HCT116 (cell line): ENCODE data around the gene ZBTB49. TPM values are rescaled to one million over a fixed set of nuclear protein-coding genes. Genes with fewer than 3 reads are reported as not detected.

Experiments used
- ATAC-seq: fragments of 200-7000 bp; cut with Tn5 transposase; 2 replicates; pipeline ENCODE4 v1.9.1; 2020; ENCODE audit warnings: mild to moderate bottlenecking, moderate library complexity
- BruUV-seq: library from RNA; stranded (reverse); fragments of 400-500 nt; replicated peaks from 2 replicates; lab custom pipeline; 2021; lab: Mats Ljungman, UMichigan
- CTCF ChIA-PET: fragments of 300-600 bp; sonication (Branson Sonifier 250); formaldehyde crosslinking; loops from one replicate; lab custom pipeline; 2021; ENCODE audit warnings: antibody characterized with exemption; lab: Charles Lee
- POLR2A ChIA-PET: fragments of 300-600, 350-600 bp; sonication (Branson Sonifier 250); formaldehyde crosslinking; loops from one replicate; lab custom pipeline; 2021; ENCODE audit warnings: antibody characterized with exemption; lab: Charles Lee
- RAD21 ChIA-PET, 2 experiments: fragments of 300-600 bp; sonication (Branson Sonifier 250); formaldehyde crosslinking; loops; one replicate each; lab custom pipeline; 2023; ENCODE audit warnings: low total read pairs in 2 of 2; ENCODE audit not compliant: uncharacterized antibody in 2 of 2, unreplicated experiment in 2 of 2, low non-redundant PET in 1 of 2; lab: Charles Lee
- DNase-seq: peaks from one replicate; pipeline ENCODE4 v3.0.0-alpha.2; 2010; ENCODE audit warnings: low read depth, low spot score
- H2AFZ ChIP-seq: fragments of 200-600 bp; shearing (Covaris generic), sonication (generic); 2 replicates; pipeline ENCODE4 v1.6.1; 2017; ENCODE audit warnings: low read depth, mixed run types, mixed read lengths, antibody characterized with exemption, low read length; ENCODE audit not compliant: poor library complexity, severe bottlenecking
- H3K27ac ChIP-seq: 2 replicates; pipeline ENCODE4 v1.5.1; 2012; ENCODE audit warnings: low read depth, low read length
- H3K27me3 ChIP-seq: fragments of 200-600 bp; sonication (generic); 2 replicates; pipeline ENCODE4 v1.6.1; 2016; ENCODE audit warnings: mixed run types, low read length, mixed read lengths; ENCODE audit not compliant: insufficient read depth
- H3K36me3 ChIP-seq, 2 experiments: fragments of 200-500 bp in 1 of 2; fragments of 200-600 bp in 1 of 2; sonication (Bioruptor generic) in 1 of 2; sonication (generic) in 1 of 2; 2 replicates each; pipeline versions ENCODE4 v1.5.1 to v1.6.1; 2014 to 2016; ENCODE audit warnings: low read length in 2 of 2, inconsistent platforms in 1 of 2, mixed read lengths in 1 of 2, mixed run types in 1 of 2; ENCODE audit not compliant: insufficient read depth in 2 of 2, control insufficient read depth in 1 of 2
- H3K4me1 ChIP-seq, 2 experiments: fragments of 200-600 bp in 1 of 2; sonication (generic) in 1 of 2; 2 replicates each; pipeline versions ENCODE4 v1.5.1 to v1.6.1; 2012 to 2017; ENCODE audit warnings: low read length in 2 of 2, inconsistent platforms in 1 of 2, mild to moderate bottlenecking in 1 of 2, mixed read lengths in 1 of 2, mixed run types in 1 of 2, moderate library complexity in 1 of 2; ENCODE audit not compliant: insufficient read depth in 2 of 2, control insufficient read depth in 1 of 2
- H3K4me2 ChIP-seq: fragments of 200-600 bp; sonication (generic); 2 replicates; pipeline ENCODE4 v1.6.1; 2017; ENCODE audit warnings: mixed run types, low read length, mixed read lengths
- H3K4me3 ChIP-seq, 2 experiments: fragments of 200-600 bp in 1 of 2; sonication (generic) in 1 of 2; replicated peaks in 1 of 2; 2 replicates each; pipeline ENCODE4 v1.5.1; 2011 to 2016; ENCODE audit warnings: low read length in 2 of 2, control low read depth in 1 of 2, low read depth in 1 of 2, mild to moderate bottlenecking in 1 of 2, mixed read lengths in 1 of 2, mixed run types in 1 of 2
- H3K79me2 ChIP-seq: fragments of 200-600 bp; sonication (generic); 2 replicates; pipeline ENCODE4 v1.6.1; 2017; ENCODE audit warnings: mild to moderate bottlenecking, mixed run types, low read length, moderate library complexity, mixed read lengths; ENCODE audit not compliant: insufficient read depth
- H3K9ac ChIP-seq: fragments of 200-600 bp; sonication (generic); 2 replicates; pipeline ENCODE4 v1.6.1; 2016; ENCODE audit warnings: low read length, mixed read lengths
- H3K9me2 ChIP-seq: fragments of 200-600 bp; sonication (generic), shearing (Covaris generic); 2 replicates; pipeline ENCODE4 v1.6.1; 2017; ENCODE audit warnings: mixed run types, mild to moderate bottlenecking, moderate library complexity; ENCODE audit not compliant: insufficient read depth
- H3K9me3 ChIP-seq, 2 experiments: fragments of 200-500 bp in 1 of 2; fragments of 200-600 bp in 1 of 2; sonication (Bioruptor generic) in 1 of 2; sonication (generic) in 1 of 2; 2 replicates each; pipeline ENCODE4 v1.6.1; 2014 to 2017; ENCODE audit warnings: low read length in 2 of 2, mixed read lengths in 2 of 2, inconsistent platforms in 1 of 2, low read depth in 1 of 2, mild to moderate bottlenecking in 1 of 2, mixed run types in 1 of 2, moderate library complexity in 1 of 2; ENCODE audit not compliant: control insufficient read depth in 1 of 2, insufficient read depth in 1 of 2
- H4K20me1 ChIP-seq: fragments of 200-600 bp; sonication (generic), shearing (Covaris generic); 2 replicates; pipeline ENCODE4 v1.6.1; 2017; ENCODE audit warnings: mixed run types, mild to moderate bottlenecking, moderate library complexity; ENCODE audit not compliant: insufficient read depth
- CBX3 ChIP-seq: IDR thresholded peaks from 2 replicates; pipeline ENCODE4 v1.6.1; 2012; ENCODE audit warnings: low read depth
- CEBPB ChIP-seq: IDR thresholded peaks from 2 replicates; pipeline ENCODE4 v1.6.1; 2012; ENCODE audit warnings: low read depth
- CTCF ChIP-seq, 3 experiments: fragments of 200-600 bp in 1 of 3; sonication (generic) in 1 of 3; IDR thresholded peaks in 2 of 3; conservative IDR thresholded peaks in 1 of 3; 2 replicates each; pipeline ENCODE4 v1.5.1; 2012 to 2017; ENCODE audit warnings: low read depth in 2 of 3, low read length in 2 of 3, antibody characterized with exemption in 1 of 3, borderline replicate concordance in 1 of 3, control low read depth in 1 of 3, mild to moderate bottlenecking in 1 of 3, mixed read lengths in 1 of 3, mixed run types in 1 of 3, moderate library complexity in 1 of 3; ENCODE audit not compliant: insufficient read depth in 1 of 3
- EGR1 ChIP-seq: IDR thresholded peaks from 2 replicates; pipeline ENCODE4 v1.6.1; 2012; ENCODE audit warnings: low read depth
- EZH2 ChIP-seq: fragments of 200-600 bp; sonication (generic); IDR thresholded peaks from 2 replicates; pipeline ENCODE4 v1.6.1; 2017; ENCODE audit warnings: antibody characterized with exemption, mixed run types
- EZH2phosphoT487 ChIP-seq: fragments of 200-600 bp; IDR thresholded peaks from 2 replicates; pipeline ENCODE4 v1.6.1; 2018; ENCODE audit warnings: antibody characterized with exemption, borderline replicate concordance
- FOSL1 ChIP-seq: IDR thresholded peaks from 2 replicates; pipeline ENCODE4 v1.6.1; 2012; ENCODE audit warnings: low read depth
- JUND ChIP-seq: IDR thresholded peaks from 2 replicates; pipeline ENCODE4 v1.6.1; 2012
- POLR2A ChIP-seq: IDR thresholded peaks from 2 replicates; pipeline ENCODE4 v1.7.0; 2011; ENCODE audit warnings: borderline replicate concordance; ENCODE audit not compliant: insufficient read depth, insufficient read length; ENCODE audit errors: extremely low read depth
- POLR2AphosphoS5 ChIP-seq: IDR thresholded peaks from 2 replicates; pipeline ENCODE4 v1.6.1; 2011; ENCODE audit warnings: mild to moderate bottlenecking, low read depth, low read length, moderate library complexity
- RAD21 ChIP-seq: IDR thresholded peaks from 2 replicates; pipeline ENCODE4 v1.6.1; 2012; ENCODE audit warnings: low read depth, mild to moderate bottlenecking
- SIN3A ChIP-seq: IDR thresholded peaks from 2 replicates; pipeline ENCODE4 v1.6.1; 2012; ENCODE audit warnings: low read depth
- SP1 ChIP-seq: IDR thresholded peaks from 2 replicates; pipeline ENCODE4 v1.6.1; 2012; ENCODE audit warnings: low read depth
- SRF ChIP-seq: IDR thresholded peaks from 2 replicates; pipeline ENCODE4 v1.6.1; 2012; ENCODE audit warnings: low read depth
- TCF7L2 ChIP-seq: IDR thresholded peaks from 2 replicates; pipeline ENCODE4 v1.7.0; 2011; ENCODE audit warnings: borderline replicate concordance, inconsistent platforms; ENCODE audit not compliant: insufficient read depth, insufficient read length; ENCODE audit errors: extremely low read depth
- YY1 ChIP-seq: IDR thresholded peaks from 2 replicates; pipeline ENCODE4 v1.6.1; 2011; ENCODE audit warnings: low read length, low read depth, moderate library complexity, mild to moderate bottlenecking; ENCODE audit not compliant: insufficient replicate concordance; ENCODE audit errors: extremely low read depth
- ZNF274 ChIP-seq: fragments of 200-500 bp; sonication (Bioruptor generic); IDR thresholded peaks from 2 replicates; pipeline ENCODE4 v1.6.1; 2014; ENCODE audit warnings: mild to moderate bottlenecking, low read depth, low read length, inconsistent platforms
- intact Hi-C: fragments of 100-400 bp; cut with micrococcal nuclease; formaldehyde crosslinking; loops from 2 replicates; pipeline ENCODE4 v1.10.0; 2022
- total RNA-seq: library from RNA; stranded (reverse); gene quantifications from one replicate; pipeline ENCODE4 v1.2.1, GENCODE V29; 2021; ENCODE audit not compliant: unreplicated experiment
- TF ChIP-seq, protein P1 (sequence below): IDR thresholded peaks from 2 replicates; pipeline ENCODE4 v1.6.1; 2012
- TF ChIP-seq, protein P2 (sequence below): IDR thresholded peaks from 2 replicates; pipeline ENCODE4 v1.6.1; 2012; ENCODE audit warnings: low read depth
- TF ChIP-seq, protein P3 (sequence below): IDR thresholded peaks from 2 replicates; pipeline ENCODE4 v1.6.1; 2012

ZBTB49 gene
- total RNA-seq, 1 experiment from 2014 or later = 3.9 TPM

GRCh38 chr4:4288098-4288497 lies 2.0 kb upstream of the ZBTB49 start:
- no peak overlapping the region for H3K4me3 ChIP-seq
- H3K27me3 ChIP-seq = no peaks in the 10 kb centered on the region
- TF ChIP-seq CBX3 = no peak
- TF ChIP-seq RAD21 = no peak
- TF ChIP-seq JUND = no peak
- TF ChIP-seq SIN3A = no peak
- TF ChIP-seq EZH2phosphoT487 = no peak
- TF ChIP-seq, protein P1, sequence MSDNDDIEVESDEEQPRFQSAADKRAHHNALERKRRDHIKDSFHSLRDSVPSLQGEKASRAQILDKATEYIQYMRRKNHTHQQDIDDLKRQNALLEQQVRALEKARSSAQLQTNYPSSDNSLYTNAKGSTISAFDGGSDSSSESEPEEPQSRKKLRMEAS = no peak
- TF ChIP-seq, protein P2, sequence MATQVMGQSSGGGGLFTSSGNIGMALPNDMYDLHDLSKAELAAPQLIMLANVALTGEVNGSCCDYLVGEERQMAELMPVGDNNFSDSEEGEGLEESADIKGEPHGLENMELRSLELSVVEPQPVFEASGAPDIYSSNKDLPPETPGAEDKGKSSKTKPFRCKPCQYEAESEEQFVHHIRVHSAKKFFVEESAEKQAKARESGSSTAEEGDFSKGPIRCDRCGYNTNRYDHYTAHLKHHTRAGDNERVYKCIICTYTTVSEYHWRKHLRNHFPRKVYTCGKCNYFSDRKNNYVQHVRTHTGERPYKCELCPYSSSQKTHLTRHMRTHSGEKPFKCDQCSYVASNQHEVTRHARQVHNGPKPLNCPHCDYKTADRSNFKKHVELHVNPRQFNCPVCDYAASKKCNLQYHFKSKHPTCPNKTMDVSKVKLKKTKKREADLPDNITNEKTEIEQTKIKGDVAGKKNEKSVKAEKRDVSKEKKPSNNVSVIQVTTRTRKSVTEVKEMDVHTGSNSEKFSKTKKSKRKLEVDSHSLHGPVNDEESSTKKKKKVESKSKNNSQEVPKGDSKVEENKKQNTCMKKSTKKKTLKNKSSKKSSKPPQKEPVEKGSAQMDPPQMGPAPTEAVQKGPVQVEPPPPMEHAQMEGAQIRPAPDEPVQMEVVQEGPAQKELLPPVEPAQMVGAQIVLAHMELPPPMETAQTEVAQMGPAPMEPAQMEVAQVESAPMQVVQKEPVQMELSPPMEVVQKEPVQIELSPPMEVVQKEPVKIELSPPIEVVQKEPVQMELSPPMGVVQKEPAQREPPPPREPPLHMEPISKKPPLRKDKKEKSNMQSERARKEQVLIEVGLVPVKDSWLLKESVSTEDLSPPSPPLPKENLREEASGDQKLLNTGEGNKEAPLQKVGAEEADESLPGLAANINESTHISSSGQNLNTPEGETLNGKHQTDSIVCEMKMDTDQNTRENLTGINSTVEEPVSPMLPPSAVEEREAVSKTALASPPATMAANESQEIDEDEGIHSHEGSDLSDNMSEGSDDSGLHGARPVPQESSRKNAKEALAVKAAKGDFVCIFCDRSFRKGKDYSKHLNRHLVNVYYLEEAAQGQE = no peak
- no peak for TF ChIP-seq EZH2
- no peak for TF ChIP-seq POLR2A
- no peak for TF ChIP-seq SP1
- no peak for TF ChIP-seq TCF7L2
- TF ChIP-seq, protein P3, sequence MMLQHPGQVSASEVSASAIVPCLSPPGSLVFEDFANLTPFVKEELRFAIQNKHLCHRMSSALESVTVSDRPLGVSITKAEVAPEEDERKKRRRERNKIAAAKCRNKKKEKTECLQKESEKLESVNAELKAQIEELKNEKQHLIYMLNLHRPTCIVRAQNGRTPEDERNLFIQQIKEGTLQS = no peak
- TF ChIP-seq CEBPB = no peak
- no peak for TF ChIP-seq YY1
- TF ChIP-seq SRF = no peak
- no peak for TF ChIP-seq POLR2AphosphoS5
- no peak for TF ChIP-seq ZNF274
- TF ChIP-seq FOSL1 = no peak
- no peak for TF ChIP-seq EGR1
- no peak for TF ChIP-seq CTCF (IDR thresholded peaks at IDR 0.05 in 2 of 3, conservative IDR thresholded peaks at IDR 0.05 in 1 of 3; ENCODE audit: borderline replicate concordance in 1 of 3, insufficient read depth in 1 of 3, low read depth in 2 of 3, low read length in 2 of 3)
- H3K36me3 ChIP-seq = peaks cover 18 to 36% of the 10 kb centered on the region in 2 experiments; a peak in 3 of 4 replicates
- no peak overlapping the region for H3K9ac ChIP-seq
- RAD21 ChIA-PET = no interaction called here
- BruUV-seq = no TSS peak
- DNase-seq (no peak), ATAC-seq (no peak)
- intact Hi-C loops = no loop called here
- POLR2A ChIA-PET = no interaction called here
- peaks cover 3 to 21% of the 10 kb centered on the region in 2 experiments; a peak in 3 of 4 replicates for H3K4me1 ChIP-seq
- H4K20me1 ChIP-seq = no peaks in the 10 kb centered on the region
- CTCF ChIA-PET = no interaction called here
- no peak overlapping the region for H2AFZ ChIP-seq
- H3K79me2 ChIP-seq = peaks cover 88% of the 10 kb centered on the region
- peak overlapping the region; percentile 21; the same call in 1 of the 2 replicates for H3K4me2 ChIP-seq
- H3K9me2 ChIP-seq = no peaks in the 10 kb centered on the region
- no peak overlapping the region for H3K27ac ChIP-seq
- H3K9me3 ChIP-seq = no peaks in the 10 kb centered on the region
